HUES6 (cell line): ENCODE results near the gene SUPT20H.
"Not testable (repeated sequence)": the region's sequence is repeated elsewhere in the genome, so short reads cannot be mapped to it uniquely, and the experiment has no call there.

Experiments
- H3K27ac ChIP-seq: 2 replicates; pipeline ENCODE4 v1.7.0; 2013; ENCODE audit warnings: low read depth, mild to moderate bottlenecking, low read length, inconsistent platforms
- H3K27me3 ChIP-seq: 2 replicates; pipeline ENCODE4 v1.6.1; 2013; ENCODE audit warnings: low read length; ENCODE audit not compliant: control insufficient read depth, insufficient read depth
- H3K36me3 ChIP-seq: 2 replicates; pipeline ENCODE4 v1.6.1; 2013; ENCODE audit warnings: low read length; ENCODE audit not compliant: control insufficient read depth, insufficient read depth
- H3K4me1 ChIP-seq: 2 replicates; pipeline ENCODE4 v1.6.1; 2013; ENCODE audit warnings: low read length; ENCODE audit not compliant: control insufficient read depth, insufficient read depth
- H3K4me3 ChIP-seq: 2 replicates; pipeline ENCODE4 v1.5.1; 2013; ENCODE audit warnings: low read depth, low read length
- H3K9ac ChIP-seq: one replicate; pipeline ENCODE4 v1.6.1; 2013; ENCODE audit warnings: mild to moderate bottlenecking, low read length
- H3K9me3 ChIP-seq: 2 replicates; pipeline ENCODE4 v1.6.1; 2013; ENCODE audit warnings: low read depth, low read length; ENCODE audit not compliant: control insufficient read depth, insufficient read depth

SUPT20H gene

GRCh38 chr13:37069597-37070103, 10.2 kb upstream of the SUPT20H start:
- no peak overlapping the region for H3K27ac ChIP-seq
- H3K9ac ChIP-seq = no peak overlapping the region

GRCh38 chr13:37068962-37069361, 9.5 kb upstream of the SUPT20H start:
- H3K4me3 ChIP-seq = no peak overlapping the region
- H3K36me3 ChIP-seq = no peaks in the 10 kb centered on the region
- peaks cover 6% of the 10 kb centered on the region; the same call in 1 of the 2 replicates for H3K4me1 ChIP-seq
- no peaks in the 10 kb centered on the region for H3K9me3 ChIP-seq
- no peaks in the 10 kb centered on the region for H3K27me3 ChIP-seq
- no peak overlapping the region for H3K27ac ChIP-seq
- H3K9ac ChIP-seq = no peak overlapping the region

More at GRCh38 chr13:37069597-37070103, 10.2 kb upstream of the SUPT20H start:
- H3K4me1 ChIP-seq = peaks cover 6% of the 10 kb centered on the region; the same call in 1 of the 2 replicates
- H3K27me3 ChIP-seq = no peaks in the 10 kb centered on the region
- no peaks in the 10 kb centered on the region for H3K9me3 ChIP-seq
- no peak overlapping the region for H3K4me3 ChIP-seq
- H3K36me3 ChIP-seq = no peaks in the 10 kb centered on the region

- no peak overlapping the region for H3K4me3 ChIP-seq
- H3K27me3 ChIP-seq = no peaks in the 10 kb centered on the region
- H3K4me1 ChIP-seq = peaks cover 6% of the 10 kb centered on the region; the same call in 1 of the 2 replicates
- H3K9me3 ChIP-seq = no peaks in the 10 kb centered on the region
- no peak overlapping the region for H3K27ac ChIP-seq
- H3K9ac ChIP-seq = no peak overlapping the region
- H3K36me3 ChIP-seq = no peaks in the 10 kb centered on the region
Observed at GRCh38 chr13:37067874-37068273, 8.4 kb upstream of the SUPT20H start.

GRCh38 chr13:37065890-37066526, 6.5 kb upstream of the SUPT20H start:
- Histone ChIP-seq H3K27me3 (no peaks in the 10 kb centered on the region), H3K27ac (no peak overlapping the region), H3K9ac (no peak overlapping the region), H3K4me3 (no peak overlapping the region), H3K36me3 (no peaks in the 10 kb centered on the region), H3K4me1 (peaks cover 6% of the 10 kb centered on the region; the same call in 1 of the 2 replicates), H3K9me3 (no peaks in the 10 kb centered on the region)

GRCh38 chr13:37059848-37060192, 332 bp upstream of the SUPT20H start:
- peak overlapping the region; percentile 98 for H3K4me3 ChIP-seq
- peaks cover 4% of the 10 kb centered on the region; the same call in 1 of the 2 replicates for H3K4me1 ChIP-seq
- H3K9me3 ChIP-seq = no peaks in the 10 kb centered on the region; the same call in 1 of the 2 replicates
- no peak overlapping the region for H3K27ac ChIP-seq
- H3K27me3 ChIP-seq = no peaks in the 10 kb centered on the region
- H3K9ac ChIP-seq = peak overlapping the region; percentile 51
- H3K36me3 ChIP-seq = peaks cover 4% of the 10 kb centered on the region

- not testable (repeated sequence) for H3K9me3 ChIP-seq, H3K4me3 ChIP-seq, H3K4me1 ChIP-seq, H3K36me3 ChIP-seq, H3K9ac ChIP-seq, H3K27me3 ChIP-seq, H3K27ac ChIP-seq
Observed at GRCh38 chr13:37056228-37056627, 3.3 kb downstream of the SUPT20H start.

- not testable (repeated sequence) for H3K9me3 ChIP-seq, H3K4me1 ChIP-seq, H3K27me3 ChIP-seq, H3K36me3 ChIP-seq, H3K9ac ChIP-seq, H3K4me3 ChIP-seq, H3K27ac ChIP-seq
Observed at GRCh38 chr13:37053111-37053510, 6.4 kb downstream of the SUPT20H start.

- no peak overlapping the region for H3K27ac ChIP-seq
- H3K9me3 ChIP-seq = no peaks in the 10 kb centered on the region
- H3K36me3 ChIP-seq = peaks cover 30% of the 10 kb centered on the region
- no peaks in the 10 kb centered on the region for H3K27me3 ChIP-seq
- no peak overlapping the region for H3K4me3 ChIP-seq
- no peak overlapping the region for H3K9ac ChIP-seq
- no peaks in the 10 kb centered on the region for H3K4me1 ChIP-seq
Observed at GRCh38 chr13:37049810-37050209, 9.7 kb downstream of the SUPT20H start.

- no peaks in the 10 kb centered on the region for H3K4me1 ChIP-seq
- no peak overlapping the region for H3K9ac ChIP-seq
- peaks cover 49% of the 10 kb centered on the region for H3K36me3 ChIP-seq
- H3K27ac ChIP-seq = no peak overlapping the region
- no peak overlapping the region for H3K4me3 ChIP-seq
- no peaks in the 10 kb centered on the region for H3K9me3 ChIP-seq
- no peaks in the 10 kb centered on the region for H3K27me3 ChIP-seq
Observed at GRCh38 chr13:37047846-37048245, 11.6 kb downstream of the SUPT20H start.

- no peak overlapping the region for H3K4me3 ChIP-seq
- H3K36me3 ChIP-seq = peaks cover 57% of the 10 kb centered on the region
- H3K27ac ChIP-seq = no peak overlapping the region
- H3K4me1 ChIP-seq = no peaks in the 10 kb centered on the region
- no peaks in the 10 kb centered on the region for H3K27me3 ChIP-seq
- H3K9ac ChIP-seq = no peak overlapping the region
- H3K9me3 ChIP-seq = no peaks in the 10 kb centered on the region
Observed at GRCh38 chr13:37047032-37047431, 12.5 kb downstream of the SUPT20H start.

- peaks cover 66% of the 10 kb centered on the region for H3K36me3 ChIP-seq
Observed at GRCh38 chr13:37046062-37046461, 13.4 kb downstream of the SUPT20H start.

More at GRCh38 chr13:37046062-37046461, 13.4 kb downstream of the SUPT20H start:
- no peaks in the 10 kb centered on the region for H3K4me1 ChIP-seq
- no peak overlapping the region for H3K4me3 ChIP-seq
- H3K9ac ChIP-seq = no peak overlapping the region
- no peak overlapping the region for H3K27ac ChIP-seq
- no peaks in the 10 kb centered on the region for H3K9me3 ChIP-seq
- H3K27me3 ChIP-seq = no peaks in the 10 kb centered on the region
